ENCODE measurements around the gene MAGED4B.
"Not testable (repeated sequence)": the region's sequence is repeated elsewhere in the genome, so short reads cannot be mapped to it uniquely, and the experiment has no call there.

Gene MAGED4B
- total RNA-seq = 0 reads per million in 17 experiments

- DNase-seq = not testable (repeated sequence)
These were observed at the start of gene MAGED4B for GRCh38 chrX:52068666-52069640. MAGED4B (minus strand) TSS chrX:52069183; CDS start chrX:52068172, 1,011 bp downstream.

DNA sequence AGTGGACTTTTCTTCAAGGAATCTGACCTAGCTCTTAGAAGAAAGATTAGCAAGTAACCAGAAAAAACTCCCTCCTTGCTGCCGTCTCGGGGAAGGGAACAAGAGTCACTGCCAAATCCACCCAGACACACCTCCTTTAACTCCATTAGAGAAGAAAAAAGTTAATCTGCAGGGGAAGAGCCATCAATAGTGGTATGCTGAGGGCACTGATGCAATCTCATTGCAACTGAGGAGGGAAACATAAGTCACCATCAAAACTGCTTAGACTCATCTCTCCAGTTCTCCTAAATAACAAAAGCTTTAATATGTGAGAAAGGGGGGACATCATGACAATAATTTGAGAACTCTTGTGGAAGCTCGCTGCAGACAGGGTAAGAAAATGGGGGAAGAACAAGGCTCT is 49.3 kb upstream of the MAGED4B start:
- DNase-seq = no peak

- peak in 1 of 4 experiments; percentile 0 for DNase-seq
These were observed 13.6 kb upstream of the MAGED4B start for GRCh38 chrX:52082578-52082977.

GRCh38 chrX:52078131-52078530 is 9.1 kb upstream of the MAGED4B start:
- DNase-seq = peak in 1 of 4 experiments; percentile 4

- DNase-seq = not testable (repeated sequence)
These were observed 26.7 kb downstream of the MAGED4B start for GRCh38 chrX:52042288-52042687.

GRCh38 chrX:52034211-52034610 is 34.8 kb downstream of the MAGED4B start:
- DNase-seq = no peak

DNA sequence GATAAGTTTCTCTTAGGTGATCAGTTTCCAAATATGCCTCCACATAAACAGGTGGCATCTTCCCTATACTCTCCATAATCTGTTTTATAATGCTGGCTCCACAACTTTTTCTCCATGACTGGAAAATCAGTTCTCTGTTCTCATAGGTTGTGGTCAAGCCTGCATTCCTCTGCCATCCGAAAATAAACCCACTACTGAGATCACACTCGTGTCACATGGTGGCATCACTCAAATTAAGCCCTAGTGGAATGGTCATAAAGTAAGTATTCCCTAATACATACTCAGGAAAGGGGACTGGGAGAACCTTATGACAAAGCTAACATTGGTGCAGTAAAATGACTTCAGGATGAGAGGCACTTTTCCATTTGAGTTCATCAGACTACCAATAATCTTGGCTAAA is 37.6 kb downstream of the MAGED4B start:
- DNase-seq = no peak

- DNase-seq = no peak
These were observed 53.2 kb downstream of the MAGED4B start for GRCh38 chrX:52015794-52016193.
